ENCODE results near the gene GALM.
"Not testable (repeated sequence)": the region's sequence is repeated elsewhere in the genome, so short reads cannot be mapped to it uniquely, and the experiment has no call there.

DNA sequence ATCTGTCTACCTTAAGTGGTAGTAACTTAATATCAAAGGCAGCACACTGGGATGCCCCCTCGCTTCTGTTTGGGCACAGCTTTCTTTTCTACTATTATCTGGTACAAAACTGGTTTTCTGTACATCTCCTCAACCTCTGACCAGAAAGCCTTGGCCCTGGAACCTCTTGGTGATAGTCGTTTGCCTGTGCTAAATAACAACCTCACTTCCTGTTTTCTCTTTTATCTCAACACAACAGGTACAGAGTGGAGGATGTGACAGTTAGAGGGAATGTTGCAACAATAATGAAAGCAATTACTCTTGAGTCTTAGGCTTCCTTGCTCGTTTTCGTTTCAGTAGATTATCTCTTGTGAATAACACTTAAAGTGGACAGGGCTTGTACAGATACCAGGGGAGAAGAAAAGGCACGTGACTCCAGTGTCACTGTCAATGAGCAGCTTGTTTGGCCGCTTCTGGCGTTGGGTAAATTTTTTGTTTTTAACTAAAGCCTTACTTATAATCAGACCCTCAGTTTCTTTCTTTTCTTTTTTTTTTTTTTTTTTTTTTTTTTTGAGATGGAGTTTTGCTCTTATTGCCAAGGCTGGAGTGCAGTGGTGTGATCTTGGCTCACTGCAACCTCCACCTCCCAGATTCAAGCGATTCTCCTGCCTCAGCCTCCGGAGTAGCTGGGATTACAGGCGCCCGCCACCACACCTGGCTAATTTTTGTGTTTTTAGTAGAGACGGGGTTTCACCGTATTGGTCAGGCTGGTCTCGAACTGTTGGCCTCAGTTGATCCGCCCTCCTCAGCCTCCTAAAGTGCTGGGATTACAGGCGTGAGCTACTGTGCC is 22.0 kb upstream of the GALM start:
- TF ChIP-seq CTCF (IDR thresholded peaks at IDR 0.05; ENCODE audit: poor library complexity, severe bottlenecking); TAF1 (IDR thresholded peaks at IDR 0.05; ENCODE audit: low read depth); POLR2AphosphoS5 (IDR thresholded peaks at IDR 0.05); MXI1 (conservative IDR thresholded peaks at IDR 0.05; ENCODE audit: poor library complexity, severe bottlenecking); EP300 (conservative IDR thresholded peaks at IDR 0.05; ENCODE audit: poor library complexity, severe bottlenecking); SMC3 (conservative IDR thresholded peaks at IDR 0.05; ENCODE audit: poor library complexity); RAD21 (conservative IDR thresholded peaks at IDR 0.05); EZH2 (IDR thresholded peaks at IDR 0.05; ENCODE audit: borderline replicate concordance, insufficient read depth, low read length, poor library complexity, severe bottlenecking): not testable (repeated sequence)
- TF ChIP-seq, protein P1, sequence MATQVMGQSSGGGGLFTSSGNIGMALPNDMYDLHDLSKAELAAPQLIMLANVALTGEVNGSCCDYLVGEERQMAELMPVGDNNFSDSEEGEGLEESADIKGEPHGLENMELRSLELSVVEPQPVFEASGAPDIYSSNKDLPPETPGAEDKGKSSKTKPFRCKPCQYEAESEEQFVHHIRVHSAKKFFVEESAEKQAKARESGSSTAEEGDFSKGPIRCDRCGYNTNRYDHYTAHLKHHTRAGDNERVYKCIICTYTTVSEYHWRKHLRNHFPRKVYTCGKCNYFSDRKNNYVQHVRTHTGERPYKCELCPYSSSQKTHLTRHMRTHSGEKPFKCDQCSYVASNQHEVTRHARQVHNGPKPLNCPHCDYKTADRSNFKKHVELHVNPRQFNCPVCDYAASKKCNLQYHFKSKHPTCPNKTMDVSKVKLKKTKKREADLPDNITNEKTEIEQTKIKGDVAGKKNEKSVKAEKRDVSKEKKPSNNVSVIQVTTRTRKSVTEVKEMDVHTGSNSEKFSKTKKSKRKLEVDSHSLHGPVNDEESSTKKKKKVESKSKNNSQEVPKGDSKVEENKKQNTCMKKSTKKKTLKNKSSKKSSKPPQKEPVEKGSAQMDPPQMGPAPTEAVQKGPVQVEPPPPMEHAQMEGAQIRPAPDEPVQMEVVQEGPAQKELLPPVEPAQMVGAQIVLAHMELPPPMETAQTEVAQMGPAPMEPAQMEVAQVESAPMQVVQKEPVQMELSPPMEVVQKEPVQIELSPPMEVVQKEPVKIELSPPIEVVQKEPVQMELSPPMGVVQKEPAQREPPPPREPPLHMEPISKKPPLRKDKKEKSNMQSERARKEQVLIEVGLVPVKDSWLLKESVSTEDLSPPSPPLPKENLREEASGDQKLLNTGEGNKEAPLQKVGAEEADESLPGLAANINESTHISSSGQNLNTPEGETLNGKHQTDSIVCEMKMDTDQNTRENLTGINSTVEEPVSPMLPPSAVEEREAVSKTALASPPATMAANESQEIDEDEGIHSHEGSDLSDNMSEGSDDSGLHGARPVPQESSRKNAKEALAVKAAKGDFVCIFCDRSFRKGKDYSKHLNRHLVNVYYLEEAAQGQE (IDR thresholded peaks at IDR 0.05; ENCODE audit: borderline replicate concordance) = not testable (repeated sequence)
